ENCODE results near the gene FAM131C.
"Not testable (repeated sequence)": the region's sequence is repeated elsewhere in the genome, so short reads cannot be mapped to it uniquely, and the experiment has no call there.

The FAM131C gene

GRCh38 chr1:16111771-16112595 lies 38.5 kb upstream of the FAM131C start:
- peak in 1 of 2 donors; percentile 57 for DNase-seq

GRCh38 chr1:16110884-16111283 lies 37.4 kb upstream of the FAM131C start:
- Histone ChIP-seq H3K36me3 (no peaks in the 10 kb centered on the region), H3K27ac (no peak overlapping the region), H3K27me3 (no peaks in the 10 kb centered on the region), H3K4me1 (peaks cover 0 to 12% (median 0%) of the 10 kb centered on the region in 4 donors), H3K4me3 (no peak overlapping the region), H3K9me3 (peaks cover 0 to 13% (median 7%) of the 10 kb centered on the region in 3 donors)
- no peak for DNase-seq
- TF ChIP-seq, protein P1, sequence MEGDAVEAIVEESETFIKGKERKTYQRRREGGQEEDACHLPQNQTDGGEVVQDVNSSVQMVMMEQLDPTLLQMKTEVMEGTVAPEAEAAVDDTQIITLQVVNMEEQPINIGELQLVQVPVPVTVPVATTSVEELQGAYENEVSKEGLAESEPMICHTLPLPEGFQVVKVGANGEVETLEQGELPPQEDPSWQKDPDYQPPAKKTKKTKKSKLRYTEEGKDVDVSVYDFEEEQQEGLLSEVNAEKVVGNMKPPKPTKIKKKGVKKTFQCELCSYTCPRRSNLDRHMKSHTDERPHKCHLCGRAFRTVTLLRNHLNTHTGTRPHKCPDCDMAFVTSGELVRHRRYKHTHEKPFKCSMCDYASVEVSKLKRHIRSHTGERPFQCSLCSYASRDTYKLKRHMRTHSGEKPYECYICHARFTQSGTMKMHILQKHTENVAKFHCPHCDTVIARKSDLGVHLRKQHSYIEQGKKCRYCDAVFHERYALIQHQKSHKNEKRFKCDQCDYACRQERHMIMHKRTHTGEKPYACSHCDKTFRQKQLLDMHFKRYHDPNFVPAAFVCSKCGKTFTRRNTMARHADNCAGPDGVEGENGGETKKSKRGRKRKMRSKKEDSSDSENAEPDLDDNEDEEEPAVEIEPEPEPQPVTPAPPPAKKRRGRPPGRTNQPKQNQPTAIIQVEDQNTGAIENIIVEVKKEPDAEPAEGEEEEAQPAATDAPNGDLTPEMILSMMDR (IDR thresholded peaks at IDR 0.05): no peak
- intact Hi-C loops (cut with DNase I; ENCODE audit: low total_unique reads): no loop called here

More at GRCh38 chr1:16111771-16112595, 38.5 kb upstream of the FAM131C start:
- peak overlapping the region in 1 of 2 donors; percentile 17 for H3K27ac ChIP-seq
- intact Hi-C loops (cut with DNase I; ENCODE audit: low total_unique reads): no loop called here
- H3K36me3 ChIP-seq: no peaks in the 10 kb centered on the region
- H3K4me1 ChIP-seq: peaks cover 0 to 12% (median 0%) of the 10 kb centered on the region in 4 donors
- TF ChIP-seq, protein P1 (IDR thresholded peaks at IDR 0.05): no peak
- no peak overlapping the region for H3K4me3 ChIP-seq
- no peaks in the 10 kb centered on the region for H3K27me3 ChIP-seq
- peaks cover 0 to 13% (median 7%) of the 10 kb centered on the region in 3 donors for H3K9me3 ChIP-seq

DNA sequence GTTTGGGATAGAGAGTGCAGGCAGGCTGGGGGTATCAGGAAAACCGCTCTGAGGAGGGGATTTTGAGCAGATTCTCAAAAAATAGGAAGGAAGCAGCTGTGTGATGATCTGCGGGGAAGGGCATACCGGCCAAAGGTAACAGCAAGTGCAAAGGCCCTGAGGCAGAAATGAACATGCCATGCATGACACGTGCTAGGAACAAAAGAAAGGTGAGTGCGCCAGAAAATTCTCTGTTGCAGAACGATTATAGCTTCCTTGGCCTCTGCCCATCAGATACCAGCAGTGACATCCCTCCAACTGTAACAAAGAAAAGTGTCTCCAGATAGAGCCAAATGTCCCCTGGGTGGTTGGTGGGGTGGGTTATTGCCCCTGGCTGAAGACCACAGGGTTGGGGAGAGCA lies 37.0 kb upstream of the FAM131C start:
- intact Hi-C loops (cut with DNase I; ENCODE audit: low total_unique reads): no loop called here
- Histone ChIP-seq H3K36me3 (no peaks in the 10 kb centered on the region), H3K9me3 (peaks cover 0 to 13% (median 7%) of the 10 kb centered on the region in 3 donors), H3K4me3 (no peak overlapping the region), H3K27me3 (no peaks in the 10 kb centered on the region), H3K27ac (no peak overlapping the region), H3K4me1 (peaks cover 0 to 12% (median 0%) of the 10 kb centered on the region in 4 donors)
- TF ChIP-seq, protein P1 (IDR thresholded peaks at IDR 0.05): no peak
- DNase-seq: no peak

GRCh38 chr1:16109571-16109970 lies 36.1 kb upstream of the FAM131C start:
- intact Hi-C loops (cut with DNase I; ENCODE audit: low total_unique reads): no loop called here

DNA sequence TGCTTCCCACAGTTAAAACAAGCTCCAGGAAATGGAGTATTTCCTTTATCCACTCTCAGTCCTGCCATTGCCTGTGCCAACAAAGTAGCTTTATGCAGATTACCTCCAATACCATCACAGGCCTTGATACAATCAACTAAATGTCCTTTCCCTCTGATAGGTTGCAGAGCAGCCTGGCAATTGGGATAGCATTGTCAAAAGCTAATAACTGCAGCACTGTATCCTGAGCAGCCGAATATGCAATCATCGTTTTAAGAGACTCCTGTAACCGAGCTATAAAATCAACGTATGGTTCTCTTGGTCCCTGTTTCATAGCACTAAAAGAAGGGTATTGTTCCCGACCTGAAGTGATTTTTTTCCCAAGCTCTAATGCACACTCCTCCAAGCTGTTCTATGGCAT lies 33.6 kb upstream of the FAM131C start:
- intact Hi-C loops (cut with DNase I; ENCODE audit: low total_unique reads); H3K4me1 ChIP-seq; DNase-seq; H3K27ac ChIP-seq; H3K27me3 ChIP-seq; H3K36me3 ChIP-seq; H3K4me3 ChIP-seq: not testable (repeated sequence)
- peaks cover 0 to 13% (median 7%) of the 10 kb centered on the region in 3 donors for H3K9me3 ChIP-seq

More at GRCh38 chr1:16109571-16109970, 36.1 kb upstream of the FAM131C start:
- TF ChIP-seq, protein P1 (IDR thresholded peaks at IDR 0.05): no peak
- Histone ChIP-seq H3K9me3 (peaks cover 0 to 13% (median 7%) of the 10 kb centered on the region in 3 donors), H3K4me3 (no peak overlapping the region), H3K27ac (no peak overlapping the region), H3K36me3 (no peaks in the 10 kb centered on the region), H3K27me3 (no peaks in the 10 kb centered on the region), H3K4me1 (peaks cover 0 to 12% (median 0%) of the 10 kb centered on the region in 4 donors)
- no peak for DNase-seq

DNA sequence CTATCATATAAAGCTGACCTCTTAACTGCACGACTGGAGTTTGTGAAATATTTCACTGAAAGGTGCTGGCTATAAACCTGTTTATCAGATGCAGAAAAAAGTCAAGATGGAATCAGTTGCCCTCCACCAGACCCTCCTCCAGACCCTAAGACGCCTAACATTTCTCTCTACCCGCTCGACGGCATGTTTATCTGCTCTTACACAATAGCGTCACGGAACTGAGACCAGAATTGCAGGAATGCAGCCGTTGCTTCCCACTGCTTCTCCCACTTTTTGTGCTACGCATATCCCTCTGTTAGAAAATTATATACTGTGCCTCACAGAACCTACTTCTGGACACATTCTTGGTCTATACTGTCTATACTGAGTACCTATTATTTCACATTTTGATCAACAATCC lies 28.2 kb upstream of the FAM131C start:
- Histone ChIP-seq H3K36me3 (no peaks in the 10 kb centered on the region), H3K4me1 (no peaks in the 10 kb centered on the region), H3K27me3 (no peaks in the 10 kb centered on the region), H3K27ac (no peak overlapping the region), H3K4me3 (no peak overlapping the region), H3K9me3 (no peaks in the 10 kb centered on the region)
- TF ChIP-seq, protein P1 (IDR thresholded peaks at IDR 0.05): no peak
- DNase-seq: no peak
- intact Hi-C loops (cut with DNase I; ENCODE audit: low total_unique reads): no loop called here

Measured in tibial artery (tissue), 4 donors.